ENCODE data around the gene PPA2. TPM values are rescaled to one million over a fixed set of nuclear protein-coding genes. Genes with fewer than 3 reads are reported as not detected.

The PPA2 gene
- total RNA-seq, 2 donors from 2014 or later = 115 to 166 TPM

- Histone ChIP-seq H3K4me1 (no peaks in the 10 kb centered on the region), H3K27ac (no peak overlapping the region), H3K9me3 (no peaks in the 10 kb centered on the region), H3K36me3 (no peaks in the 10 kb centered on the region), H3K9ac (ENCODE audit: low read depth in 2 of 2, low read length in 2 of 2) (no peak overlapping the region), H3K27me3 (no peaks in the 10 kb centered on the region), H3K4me3 (no peak overlapping the region)
- no peak for TF ChIP-seq CTCF (IDR thresholded peaks at IDR 0.05)
- intact Hi-C loops (cut with DNase I) = no loop called here
- no peak for DNase-seq
Observed at GRCh38 chr4:105357258-105357980, 116.4 kb downstream of the PPA2 start.

GRCh38 chr4:105356194-105356593 lies 117.7 kb downstream of the PPA2 start:
- Histone ChIP-seq H3K9ac (ENCODE audit: low read depth in 2 of 2, low read length in 2 of 2) (no peak overlapping the region), H3K27me3 (no peaks in the 10 kb centered on the region), H3K4me3 (no peak overlapping the region), H3K9me3 (no peaks in the 10 kb centered on the region), H3K4me1 (no peaks in the 10 kb centered on the region), H3K36me3 (no peaks in the 10 kb centered on the region), H3K27ac (no peak overlapping the region)
- TF ChIP-seq CTCF (IDR thresholded peaks at IDR 0.05) = no peak
- intact Hi-C loops (cut with DNase I) = no loop called here
- no peak for DNase-seq

- H3K4me3 ChIP-seq = no peak overlapping the region
- no peak overlapping the region for H3K9ac ChIP-seq (ENCODE audit: low read depth in 2 of 2, low read length in 2 of 2)
- no peak for TF ChIP-seq CTCF (IDR thresholded peaks at IDR 0.05)
- H3K36me3 ChIP-seq = no peaks in the 10 kb centered on the region
- H3K27ac ChIP-seq = no peak overlapping the region
- DNase-seq = no peak
- no peaks in the 10 kb centered on the region for H3K27me3 ChIP-seq
- no peaks in the 10 kb centered on the region for H3K9me3 ChIP-seq
- no peaks in the 10 kb centered on the region for H3K4me1 ChIP-seq
- intact Hi-C loops (cut with DNase I) = no loop called here
Observed at GRCh38 chr4:105352826-105353225, 121.0 kb downstream of the PPA2 start.

GRCh38 chr4:105351861-105352260 lies 122.0 kb downstream of the PPA2 start:
- Histone ChIP-seq H3K27ac (no peak overlapping the region), H3K4me3 (no peak overlapping the region), H3K9me3 (no peaks in the 10 kb centered on the region), H3K36me3 (no peaks in the 10 kb centered on the region), H3K9ac (ENCODE audit: low read depth in 2 of 2, low read length in 2 of 2) (no peak overlapping the region), H3K4me1 (no peaks in the 10 kb centered on the region), H3K27me3 (no peaks in the 10 kb centered on the region)
- no peak for TF ChIP-seq CTCF (IDR thresholded peaks at IDR 0.05)
- no peak for DNase-seq
- intact Hi-C loops (cut with DNase I) = no loop called here

- Histone ChIP-seq H3K27ac (no peak overlapping the region), H3K9ac (ENCODE audit: low read depth in 2 of 2, low read length in 2 of 2) (no peak overlapping the region), H3K9me3 (no peaks in the 10 kb centered on the region), H3K4me3 (no peak overlapping the region), H3K36me3 (no peaks in the 10 kb centered on the region), H3K27me3 (no peaks in the 10 kb centered on the region), H3K4me1 (no peaks in the 10 kb centered on the region)
- intact Hi-C loops (cut with DNase I) = no loop called here
- DNase-seq = no peak
- TF ChIP-seq CTCF (IDR thresholded peaks at IDR 0.05) = no peak
Observed at GRCh38 chr4:105350859-105351490, 122.9 kb downstream of the PPA2 start.

Data from colonic mucosa (tissue), 4 donors.